Activated CD8-positive, alpha-beta memory T cell treated with anti-CD3 and anti-CD28 coated beads for 24 hours (primary cell): ENCODE measurements around the gene SLC51A.

ENCODE experiments used
- DNase-seq: peaks from one replicate; pipeline ENCODE4 v3.0.0-alpha.2; 2020

The SLC51A gene

GRCh38 chr3:196217307-196218154 lies 1.2 kb downstream of the SLC51A start:
- DNase-seq = no peak

GRCh38 chr3:196218155-196218712 lies 1.9 kb downstream of the SLC51A start:
- DNase-seq = no peak

GRCh38 chr3:196219194-196219969 lies 3.0 kb downstream of the SLC51A start:
- DNase-seq = peak; percentile 77

- no peak for DNase-seq
These were observed 3.6 kb downstream of the SLC51A start for GRCh38 chr3:196219970-196220311.

- DNase-seq = no peak
These were observed 4.3 kb downstream of the SLC51A start for GRCh38 chr3:196220587-196220986.

GRCh38 chr3:196220991-196221390 lies 4.7 kb downstream of the SLC51A start:
- DNase-seq = no peak

GRCh38 chr3:196222876-196223595 lies 6.7 kb downstream of the SLC51A start:
- DNase-seq = no peak

GRCh38 chr3:196225086-196225485 lies 8.8 kb downstream of the SLC51A start:
- no peak for DNase-seq

GRCh38 chr3:196225763-196226364 lies 9.5 kb downstream of the SLC51A start:
- no peak for DNase-seq

- no peak for DNase-seq
These were observed 10.8 kb downstream of the SLC51A start for GRCh38 chr3:196227121-196227561.

- no peak for DNase-seq
These were observed 11.5 kb downstream of the SLC51A start for GRCh38 chr3:196227629-196228493.

- no peak for DNase-seq
These were observed 16.0 kb downstream of the SLC51A start for GRCh38 chr3:196232154-196232881.

- DNase-seq = no peak
These were observed 16.5 kb downstream of the SLC51A start for GRCh38 chr3:196232882-196233251.

- DNase-seq = no peak
These were observed 19.3 kb downstream of the SLC51A start for GRCh38 chr3:196235452-196236122.

- no peak for DNase-seq
These were observed 19.9 kb downstream of the SLC51A start for GRCh38 chr3:196236223-196236622.

GRCh38 chr3:196237203-196237602 lies 20.9 kb downstream of the SLC51A start:
- DNase-seq = no peak

GRCh38 chr3:196238612-196239560 lies 22.6 kb downstream of the SLC51A start:
- no peak for DNase-seq

- DNase-seq = no peak
These were observed 24.1 kb downstream of the SLC51A start for GRCh38 chr3:196240424-196240823.

- DNase-seq = no peak
These were observed 25.4 kb downstream of the SLC51A start for GRCh38 chr3:196241704-196242103.
